ENCODE data around the gene RXFP1. TPM values are rescaled to one million over a fixed set of nuclear protein-coding genes. Genes with fewer than 3 reads are reported as not detected.

RXFP1 gene
- total RNA-seq, 4 donors from 2014 or later = not detected

GRCh38 chr4:158666892-158667291 lies 145.2 kb downstream of the RXFP1 start:
- intact Hi-C loops (cut with DNase I; ENCODE audit: low total_unique reads) = no loop called here
- in situ Hi-C loops (cut with MboI; ENCODE audit: low sequenced_read_pairs in 4 of 4) = no loop called here
- TF ChIP-seq CTCF (IDR thresholded peaks at IDR 0.05 in 4 of 5, conservative IDR thresholded peaks at IDR 0.05 in 1 of 5) (no peak), POLR2A (IDR thresholded peaks at IDR 0.05) (no peak)
- H3K9me3 ChIP-seq = no peaks in the 10 kb centered on the region
- H3K27ac ChIP-seq = no peak overlapping the region
- H3K4me1 ChIP-seq = peaks cover 10 to 12% of the 10 kb centered on the region in 2 donors
- DNase-seq (no peak), ATAC-seq (no peak)
- H3K27me3 ChIP-seq = no peaks in the 10 kb centered on the region
- no peaks in the 10 kb centered on the region for H3K36me3 ChIP-seq
- no peak overlapping the region for H3K4me3 ChIP-seq

GRCh38 chr4:158667651-158668198 lies 146.0 kb downstream of the RXFP1 start:
- TF ChIP-seq CTCF (IDR thresholded peaks at IDR 0.05 in 4 of 5, conservative IDR thresholded peaks at IDR 0.05 in 1 of 5) = peak in 1 of 5 experiments; percentile 38
- TF ChIP-seq POLR2A (IDR thresholded peaks at IDR 0.05) = no peak
- intact Hi-C loops (cut with DNase I; ENCODE audit: low total_unique reads) = no loop called here

GRCh38 chr4:158669310-158669709 lies 147.6 kb downstream of the RXFP1 start:
- in situ Hi-C loops (cut with MboI; ENCODE audit: low sequenced_read_pairs in 4 of 4) = no loop called here
- TF ChIP-seq POLR2A (IDR thresholded peaks at IDR 0.05) = no peak
- no peak for TF ChIP-seq CTCF (IDR thresholded peaks at IDR 0.05 in 4 of 5, conservative IDR thresholded peaks at IDR 0.05 in 1 of 5)
- no peak for ATAC-seq
- Histone ChIP-seq H3K27ac (no peak overlapping the region), H3K27me3 (no peaks in the 10 kb centered on the region), H3K9me3 (no peaks in the 10 kb centered on the region), H3K4me3 (no peak overlapping the region), H3K4me1 (peaks cover 24 to 26% of the 10 kb centered on the region in 2 donors), H3K36me3 (no peaks in the 10 kb centered on the region)
- intact Hi-C loops (cut with DNase I; ENCODE audit: low total_unique reads) = no loop called here
- DNase-seq = no peak

More at GRCh38 chr4:158667651-158668198, 146.0 kb downstream of the RXFP1 start:
- no peaks in the 10 kb centered on the region for H3K36me3 ChIP-seq
- H3K4me3 ChIP-seq = no peak overlapping the region
- no peak for DNase-seq
- in situ Hi-C loops (cut with MboI; ENCODE audit: low sequenced_read_pairs in 4 of 4) = no loop called here
- no peak overlapping the region for H3K27ac ChIP-seq
- H3K4me1 ChIP-seq = peaks cover 11 to 13% of the 10 kb centered on the region in 2 donors
- no peak for ATAC-seq
- no peaks in the 10 kb centered on the region for H3K9me3 ChIP-seq
- no peaks in the 10 kb centered on the region for H3K27me3 ChIP-seq

- TF ChIP-seq POLR2A (IDR thresholded peaks at IDR 0.05) = no peak
- TF ChIP-seq CTCF (IDR thresholded peaks at IDR 0.05 in 4 of 5, conservative IDR thresholded peaks at IDR 0.05 in 1 of 5) = no peak
- ATAC-seq (no peak), DNase-seq (peak; percentile 30 to 64)
- Histone ChIP-seq H3K27ac (peak overlapping the region; percentile 94 to 99 (median 97)), H3K4me3 (peak overlapping the region; percentile 72 to 93 (median 82)), H3K27me3 (no peaks in the 10 kb centered on the region), H3K36me3 (no peaks in the 10 kb centered on the region), H3K9me3 (no peaks in the 10 kb centered on the region), H3K4me1 (peaks cover 24 to 26% of the 10 kb centered on the region in 2 donors)
- intact Hi-C loops (cut with DNase I; ENCODE audit: low total_unique reads) = loop anchor here (1.0 to 5.0 kb wide), 3 partner anchors 46 to 431 kb away; partner anchors contain the start of gene RAPGEF2
- in situ Hi-C loops (cut with MboI; ENCODE audit: low sequenced_read_pairs in 4 of 4) = loop anchor here in 1 of 4 donors (10.0 kb wide), 1 partner anchor 54 kb away; the partner anchor contains the start of gene PPID
Measured at GRCh38 chr4:158670975-158671664, 149.4 kb downstream of the RXFP1 start.
